GM10266 (cell line): Measurements from ENCODE around the gene ARPC2.

Experiments
- DNase-seq: peaks from one replicate; pipeline ENCODE4 v3.0.0; 2012; ENCODE audit errors: extremely low spot score
- CTCF ChIP-seq: IDR thresholded peaks from 2 replicates; pipeline ENCODE4 v1.5.1; 2012; ENCODE audit warnings: mild to moderate bottlenecking, low read depth; ENCODE audit not compliant: control insufficient read depth, insufficient read depth; ENCODE audit errors: missing control alignments

ARPC2 gene

GRCh38 chr2:218292048-218293014, 75.3 kb downstream of the ARPC2 start, which contains the start of gene TMBIM1:
Gene TMBIM1, minus strand, starts transcription at chr2:218292503. Its CDS starts 10,362 bp downstream, at chr2:218282141.
- peak; percentile 91 for DNase-seq
- peak; percentile 93 for TF ChIP-seq CTCF

GRCh38 chr2:218293715-218294429, 76.9 kb downstream of the ARPC2 start:
- no peak for TF ChIP-seq CTCF
- no peak for DNase-seq

- no peak for TF ChIP-seq CTCF
- no peak for DNase-seq
Observed at GRCh38 chr2:218294430-218295022, 77.5 kb downstream of the ARPC2 start.

GRCh38 chr2:218295029-218295428, 78.0 kb downstream of the ARPC2 start:
- TF ChIP-seq CTCF, result no peak
- DNase-seq, result no peak

GRCh38 chr2:218296200-218296599, 79.2 kb downstream of the ARPC2 start:
- TF ChIP-seq CTCF, result no peak
- no peak for DNase-seq

- TF ChIP-seq CTCF, result no peak
Observed at GRCh38 chr2:218296847-218297246, 79.9 kb downstream of the ARPC2 start.

More at GRCh38 chr2:218296847-218297246, 79.9 kb downstream of the ARPC2 start:
- no peak for DNase-seq
